Pulmonary artery endothelial cell (primary cell): ENCODE data around the gene CDKN1C. TPM values are rescaled to one million over a fixed set of nuclear protein-coding genes. Genes with fewer than 3 reads are reported as not detected.

ENCODE experiments used
- DNase-seq: peaks from one replicate; pipeline ENCODE4 v3.0.0-alpha.2; 2011; ENCODE audit warnings: low read depth, low spot score
- total RNA-seq: library from RNA; depleted of rRNA; stranded (reverse); fragments of >200 nt; gene quantifications from 2 replicates; pipeline ENCODE4 v1.2.3, GENCODE V29; 2014

CDKN1C gene
- total RNA-seq, 1 donor from 2014 or later = 3.5 TPM

- DNase-seq = no peak
Measured at GRCh38 chr11:2870460-2870859, 15.1 kb downstream of the CDKN1C start.

- no peak for DNase-seq
Measured at GRCh38 chr11:2869561-2870427, 15.8 kb downstream of the CDKN1C start.

- no peak for DNase-seq
Measured at GRCh38 chr11:2869134-2869526, 16.4 kb downstream of the CDKN1C start.

- DNase-seq = no peak
Measured at GRCh38 chr11:2868506-2869133, 17.0 kb downstream of the CDKN1C start.

- DNase-seq = no peak
Measured at GRCh38 chr11:2867722-2868505, 17.7 kb downstream of the CDKN1C start.

- DNase-seq = no peak
Measured at GRCh38 chr11:2867142-2867541, 18.4 kb downstream of the CDKN1C start.

- DNase-seq = no peak
Measured at GRCh38 chr11:2865922-2866577, 19.5 kb downstream of the CDKN1C start.

- no peak for DNase-seq
Measured at GRCh38 chr11:2864901-2865300, 20.7 kb downstream of the CDKN1C start.

GRCh38 chr11:2863276-2863618 lies 22.3 kb downstream of the CDKN1C start:
- no peak for DNase-seq

GRCh38 chr11:2862395-2863275 lies 22.9 kb downstream of the CDKN1C start:
- no peak for DNase-seq

- DNase-seq = no peak
Measured at GRCh38 chr11:2860636-2861035, 24.9 kb downstream of the CDKN1C start.

GRCh38 chr11:2859699-2860037 lies 25.9 kb downstream of the CDKN1C start:
- DNase-seq = no peak

GRCh38 chr11:2858995-2859698 lies 26.4 kb downstream of the CDKN1C start:
- DNase-seq = no peak

- DNase-seq = no peak
Measured at GRCh38 chr11:2857918-2858317, 27.7 kb downstream of the CDKN1C start.

- no peak for DNase-seq
Measured at GRCh38 chr11:2857276-2857675, 28.3 kb downstream of the CDKN1C start.

- DNase-seq = no peak
Measured at GRCh38 chr11:2855162-2855561, 30.4 kb downstream of the CDKN1C start.

GRCh38 chr11:2853997-2854560 lies 31.5 kb downstream of the CDKN1C start:
- no peak for DNase-seq

- DNase-seq = no peak
Measured at GRCh38 chr11:2853401-2853800, 32.2 kb downstream of the CDKN1C start.

GRCh38 chr11:2849994-2850770 lies 35.4 kb downstream of the CDKN1C start:
- no peak for DNase-seq
